A549 treated with RU486 at 1 μM for 4 hours (cell line): Measurements from ENCODE around the gene RSBN1L. TPM values are rescaled to one million over a fixed set of nuclear protein-coding genes. Genes with fewer than 3 reads are reported as not detected.

Experiments
- total RNA-seq: library from RNA; stranded (reverse); fragments of 200-300 nt; extraction: Qiagen RNA extraction; gene quantifications from 5 replicates; pipeline ENCODE4 v1.2.3, GENCODE V29; 2022; ENCODE audit warnings: low read depth

The RSBN1L gene
- 9.0 to 11.8 TPM (median 9.6 TPM) in 5 replicates for total RNA-seq

GRCh38 chr7:77696057-77696642, at the start of gene RSBN1L:
RSBN1L (plus strand) TSS chr7:77696459; CDS start chr7:77696470, 11 bp downstream.

GRCh38 chr7:77798394-77799077, 102.3 kb downstream of the RSBN1L start, which contains the start of the genes PHTF2 and TMEM60:
PHTF2 (plus strand) TSS chr7:77798773.
TMEM60 (minus strand) TSS chr7:77798434; CDS start chr7:77794373, 4,061 bp downstream.

Other genes with a start within 250 kb of the RSBN1L start
- gene PTPN12, start 159.2 kb upstream of the RSBN1L start, total RNA-seq: 44.6 to 71.2 TPM (median 53.2 TPM) in 5 replicates
- gene TMEM60, start 102.0 kb downstream of the RSBN1L start, total RNA-seq: 16.4 to 29.9 TPM (median 26.6 TPM) in 5 replicates
- 8.6 to 18.2 TPM (median 14.7 TPM) in 5 replicates for gene PHTF2, start 102.3 kb downstream of the RSBN1L start, total RNA-seq